IMR-90 (cell line): ENCODE data around the gene RERE. TPM values are rescaled to one million over a fixed set of nuclear protein-coding genes. Genes with fewer than 3 reads are reported as not detected.

Experiments used
- ATAC-seq: fragments of 200-7000 bp; cut with Tn5 transposase; 2 replicates; pipeline ENCODE4 v1.9.1; 2020; ENCODE audit warnings: low read depth, mild to moderate bottlenecking, moderate library complexity
- BruUV-seq: library from RNA; stranded (reverse); fragments of 400-500 nt; replicated peaks from 2 replicates; lab custom pipeline; 2021; lab: Mats Ljungman, UMichigan
- CTCF ChIA-PET: fragments of 300-600 bp; formaldehyde crosslinking; extraction: SDS; loops from one replicate; lab custom pipeline; 2021; ENCODE audit warnings: antibody characterized with exemption; lab: Yijun Ruan, JAX
- POLR2A ChIA-PET: fragments of 300-600 bp; sonication (Branson Sonifier 250); formaldehyde crosslinking; loops from one replicate; lab custom pipeline; 2022; ENCODE audit warnings: antibody characterized with exemption; ENCODE audit not compliant: unreplicated experiment; lab: Charles Lee
- DNase-seq: peaks from one replicate; pipeline ENCODE4 v3.0.0; 2013
- H2AFZ ChIP-seq: replicated peaks from 2 replicates; pipeline ENCODE3; 2013; ENCODE audit warnings: low read length, mild to moderate bottlenecking; ENCODE audit not compliant: poor library complexity
- H2AK5ac ChIP-seq: 2 replicates; pipeline ENCODE4 v1.6.1; 2013; ENCODE audit warnings: low read depth, low read length, inconsistent platforms
- H2AK9ac ChIP-seq: replicated peaks from 2 replicates; pipeline ENCODE3; 2013; ENCODE audit warnings: mild to moderate bottlenecking, low read depth, low read length, moderate library complexity; ENCODE audit not compliant: poor library complexity
- H2BK120ac ChIP-seq: 2 replicates; pipeline ENCODE4 v1.6.1; 2013; ENCODE audit warnings: low read depth, low read length, inconsistent platforms
- H2BK15ac ChIP-seq: 3 replicates; pipeline ENCODE4 v1.6.1; 2013; ENCODE audit warnings: low read depth, low read length, inconsistent platforms
- H2BK20ac ChIP-seq: 2 replicates; pipeline ENCODE4 v1.6.1; 2013; ENCODE audit warnings: low read depth, mild to moderate bottlenecking, inconsistent platforms, low read length, moderate library complexity
- H2BK5ac ChIP-seq: 2 replicates; pipeline ENCODE4 v1.6.1; 2013; ENCODE audit warnings: mild to moderate bottlenecking, low read depth, low read length, inconsistent platforms; ENCODE audit not compliant: poor library complexity, severe bottlenecking
- H3K14ac ChIP-seq: replicated peaks from 2 replicates; pipeline ENCODE4 v1.6.1; 2013; ENCODE audit warnings: low read depth, low read length, inconsistent platforms
- H3K18ac ChIP-seq: 2 replicates; pipeline ENCODE4 v1.6.1; 2013; ENCODE audit warnings: low read depth, low read length, control low read depth
- H3K23ac ChIP-seq: 2 replicates; pipeline ENCODE4 v1.6.1; 2013; ENCODE audit warnings: low read depth, low read length, inconsistent platforms
- H3K27ac ChIP-seq: 2 replicates; pipeline ENCODE4 v1.5.1; 2013; ENCODE audit warnings: mild to moderate bottlenecking, control low read depth, low read length; ENCODE audit not compliant: insufficient read depth
- H3K27me3 ChIP-seq: 2 replicates; pipeline ENCODE4 v1.6.1; 2013; ENCODE audit warnings: low read length; ENCODE audit not compliant: control insufficient read depth, insufficient read depth
- H3K36me3 ChIP-seq: 2 replicates; pipeline ENCODE4 v1.6.1; 2013; ENCODE audit warnings: low read length, mixed read lengths; ENCODE audit not compliant: control insufficient read depth, insufficient read depth
- H3K4ac ChIP-seq: 2 replicates; pipeline ENCODE4 v1.6.1; 2013; ENCODE audit warnings: low read depth, low read length, inconsistent platforms
- H3K4me1 ChIP-seq: 2 replicates; pipeline ENCODE4 v1.6.1; 2013; ENCODE audit warnings: low read length, mixed read lengths; ENCODE audit not compliant: control insufficient read depth, insufficient read depth
- H3K4me2 ChIP-seq: 2 replicates; pipeline ENCODE4 v1.6.1; 2013; ENCODE audit warnings: low read depth, mild to moderate bottlenecking, control low read depth, low read length, moderate library complexity
- H3K4me3 ChIP-seq: 2 replicates; pipeline ENCODE4 v1.5.1; 2013; ENCODE audit warnings: low read depth, mild to moderate bottlenecking, control low read depth, low read length, moderate library complexity; ENCODE audit not compliant: insufficient read depth
- H3K56ac ChIP-seq: 2 replicates; pipeline ENCODE4 v1.6.1; 2013; ENCODE audit warnings: low read length, inconsistent platforms; ENCODE audit not compliant: insufficient read depth; ENCODE audit errors: extremely low read depth
- H3K79me1 ChIP-seq, 2 experiments: 2 replicates each; pipeline ENCODE4 v1.6.1; 2013; ENCODE audit warnings: low read length in 2 of 2, inconsistent platforms in 1 of 2, low read depth in 1 of 2
- H3K9ac ChIP-seq: 2 replicates; pipeline ENCODE4 v1.6.1; 2013; ENCODE audit warnings: low read depth, low read length, control low read depth
- H3K9me1 ChIP-seq: 2 replicates; pipeline ENCODE4 v1.6.1; 2013; ENCODE audit warnings: low read length, inconsistent platforms; ENCODE audit not compliant: insufficient read depth
- H3K9me3 ChIP-seq: 2 replicates; pipeline ENCODE4 v1.6.1; 2013; ENCODE audit warnings: low read length; ENCODE audit not compliant: control insufficient read depth, insufficient read depth
- H4K20me1 ChIP-seq: 2 replicates; pipeline ENCODE4 v1.6.1; 2013; ENCODE audit warnings: low read length, inconsistent platforms; ENCODE audit not compliant: insufficient read depth
- H4K5ac ChIP-seq: 2 replicates; pipeline ENCODE4 v1.6.1; 2013; ENCODE audit warnings: mild to moderate bottlenecking, low read depth, low read length, control low read depth
- H4K8ac ChIP-seq, 2 experiments: 2 replicates each; pipeline ENCODE4 v1.6.1; 2013; ENCODE audit warnings: low read depth in 2 of 2, low read length in 2 of 2, control low read depth in 1 of 2, inconsistent platforms in 1 of 2
- H4K91ac ChIP-seq: 2 replicates; pipeline ENCODE4 v1.6.1; 2013; ENCODE audit warnings: low read depth, low read length, inconsistent platforms; ENCODE audit not compliant: insufficient read depth
- BHLHE40 ChIP-seq: fragments of 150-350 bp; IDR thresholded peaks from 2 replicates; pipeline ENCODE4 v1.6.1; 2016; ENCODE audit warnings: mild to moderate bottlenecking, low read depth, low read length
- CEBPB ChIP-seq: IDR thresholded peaks from 2 replicates; pipeline ENCODE4 v1.6.1; 2012; ENCODE audit warnings: low read depth, low read length, improper control_type of control experiment
- CHD1 ChIP-seq: IDR thresholded peaks from 2 replicates; pipeline ENCODE4 v1.6.1; 2012; ENCODE audit warnings: low read depth, low read length, improper control_type of control experiment
- FOS ChIP-seq: fragments of 150-350 bp; IDR thresholded peaks from 2 replicates; pipeline ENCODE4 v1.6.1; 2016; ENCODE audit warnings: low read depth, low read length
- MAFK ChIP-seq: IDR thresholded peaks from 2 replicates; pipeline ENCODE4 v1.6.1; 2012; ENCODE audit warnings: low read depth, low read length, improper control_type of control experiment
- MAZ ChIP-seq: IDR thresholded peaks from 2 replicates; pipeline ENCODE4 v1.6.1; 2012; ENCODE audit warnings: low read depth, mild to moderate bottlenecking, low read length, improper control_type of control experiment, moderate library complexity, borderline replicate concordance
- MXI1 ChIP-seq: IDR thresholded peaks from 2 replicates; pipeline ENCODE4 v1.6.1; 2012; ENCODE audit warnings: low read depth, mild to moderate bottlenecking, low read length, moderate library complexity, borderline replicate concordance
- NFE2L2 ChIP-seq: fragments of 150-350 bp; IDR thresholded peaks from 2 replicates; pipeline ENCODE4 v1.6.1; 2016; ENCODE audit warnings: low read depth, mild to moderate bottlenecking, low read length
- POLR2A ChIP-seq: IDR thresholded peaks from 2 replicates; pipeline ENCODE4 v1.6.1; 2012; ENCODE audit warnings: mild to moderate bottlenecking, low read depth, low read length
- RAD21 ChIP-seq: IDR thresholded peaks from 2 replicates; pipeline ENCODE4 v1.6.1; 2012; ENCODE audit warnings: low read length, improper control_type of control experiment
- RCOR1 ChIP-seq: IDR thresholded peaks from 2 replicates; pipeline ENCODE4 v1.6.1; 2012; ENCODE audit warnings: mild to moderate bottlenecking, low read length, improper control_type of control experiment; ENCODE audit not compliant: insufficient replicate concordance
- RFX5 ChIP-seq: IDR thresholded peaks from 2 replicates; pipeline ENCODE4 v1.8.0; 2012; ENCODE audit warnings: low read depth, mild to moderate bottlenecking, low read length, moderate library complexity
- SMC3 ChIP-seq: fragments of 150-350 bp; IDR thresholded peaks from 2 replicates; pipeline ENCODE4 v1.6.1; 2016; ENCODE audit warnings: low read depth, mild to moderate bottlenecking, antibody characterized with exemption, low read length, moderate library complexity
- WGBS, 2 experiments: methylation state at CpG; one replicate each; pipeline versions ENCODE4 v1.1.5 to v1.1.7; 2013; ENCODE audit warnings: missing lambda C conversion rate in 2 of 2; ENCODE audit not compliant: insufficient read length in 1 of 2; ENCODE audit errors: extremely low coverage in 2 of 2; 5-methylcytosine and 5-hydroxymethylcytosine counted together
- dilution Hi-C: fragments of 300-500 bp; cut with HindIII; formaldehyde crosslinking; loops from one replicate; pipeline ENCODE4 v1.14.3; 2018; ENCODE audit warnings: low sequenced_read_pairs; ENCODE audit not compliant: unreplicated experiment
- in situ Hi-C: fragments of 300-500 bp; cut with MboI; formaldehyde crosslinking; loops from 3 replicates; pipeline ENCODE4 v1.14.3; 2019; ENCODE audit warnings: low sequenced_read_pairs, inconsistent platforms, mixed read lengths
- intact Hi-C: fragments of 100-400 bp; cut with micrococcal nuclease; formaldehyde crosslinking; loops from 2 replicates; pipeline ENCODE4 v1.10.0; 2022
- polyA plus RNA-seq, 3 experiments: library from polyadenylated mRNA; depleted of rRNA; stranded (reverse); fragments of >200 nt; gene quantifications; 2 replicates each; pipeline ENCODE4 v1.2.3, GENCODE V29; 2012; ENCODE audit warnings: low replicate concordance in 1 of 3
- total RNA-seq: library from RNA; depleted of rRNA; stranded (reverse); fragments of >200 nt; gene quantifications from 2 replicates; pipeline ENCODE4 v1.2.3, GENCODE V29; 2012
- TF ChIP-seq, protein P1 (sequence below): conservative IDR thresholded peaks from 2 replicates; pipeline ENCODE4 v1.5.1; 2012; ENCODE audit warnings: mild to moderate bottlenecking, low read depth, low read length, improper control_type of control experiment
- TF ChIP-seq, protein P2 (sequence below): fragments of 150-350 bp; IDR thresholded peaks from 2 replicates; pipeline ENCODE4 v1.6.1; 2017; ENCODE audit warnings: mild to moderate bottlenecking, antibody characterized with exemption, low read length, low read depth
- TF ChIP-seq, protein P3 (sequence below): fragments of 150-350 bp; IDR thresholded peaks from 2 replicates; pipeline ENCODE4 v1.6.1; 2016; ENCODE audit warnings: low read depth, mild to moderate bottlenecking, low read length, moderate library complexity, borderline replicate concordance

The RERE gene
- total and polyA plus RNA-seq, 2 of the 4 experiments (the other 2 are of a cell fraction) = 11.5 to 25.1 TPM

DNA sequence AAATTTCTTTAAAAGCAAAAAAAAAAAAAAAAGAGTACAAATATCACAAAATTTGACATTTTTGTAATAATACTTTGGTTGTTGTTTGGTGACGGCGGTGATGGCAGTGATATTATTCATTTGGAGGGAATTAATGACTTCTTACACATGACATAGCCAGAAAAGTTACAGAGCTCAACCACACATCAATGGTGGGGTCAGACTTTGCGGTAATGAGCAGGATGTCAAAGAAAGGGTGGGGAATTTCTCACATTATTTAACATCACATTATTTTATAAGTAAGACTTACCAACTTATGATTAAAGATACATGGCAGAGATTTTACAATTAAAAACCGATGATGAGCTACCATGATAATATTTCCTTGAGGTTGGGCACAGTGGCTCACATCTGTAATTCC, 248.2 kb downstream of the RERE start:
- H3K4me2 ChIP-seq = no peak overlapping the region
- in situ Hi-C loops (loop anchor here (10.0 to 25.0 kb wide), 2 partner anchors 276 to 582 kb away; no protein-coding TSS in a partner anchor), dilution Hi-C loops (no loop called here), intact Hi-C loops (no loop called here)
- no peak overlapping the region for H2BK120ac ChIP-seq
- peaks cover 4% of the 10 kb centered on the region; the same call in 1 of the 2 replicates for H4K20me1 ChIP-seq
- no peak overlapping the region for H2BK15ac ChIP-seq
- DNase-seq = no peak
- H3K36me3 ChIP-seq = no peaks in the 10 kb centered on the region
- CTCF ChIA-PET = interaction anchor here (0.6 to 1.2 kb wide), 3 partner anchors 38 to 220 kb away, joined by 3 read pairs; no protein-coding TSS in a partner anchor
- H3K56ac ChIP-seq = no peak overlapping the region
- no peak overlapping the region for H2BK20ac ChIP-seq
- H4K5ac ChIP-seq = no peak overlapping the region
- POLR2A ChIA-PET = interaction anchor here (0.6 kb wide), 1 partner anchor 55 kb away, joined by 8 read pairs; no protein-coding TSS in a partner anchor
- no peak overlapping the region for H3K4me3 ChIP-seq
- no TSS peak for BruUV-seq
- H2AK9ac ChIP-seq = no peak overlapping the region
- no peaks in the 10 kb centered on the region for H3K9me1 ChIP-seq
- peaks cover 6% of the 10 kb centered on the region for H3K4me1 ChIP-seq
- TF ChIP-seq POLR2A (no peak), RCOR1 (no peak), RAD21 (no peak), RFX5 (no peak), CHD1 (no peak), BHLHE40 (no peak), CEBPB (no peak), FOS (no peak), MXI1 (no peak), MAFK (no peak), NFE2L2 (no peak), MAZ (no peak), SMC3 (no peak)
- TF ChIP-seq, protein P1, sequence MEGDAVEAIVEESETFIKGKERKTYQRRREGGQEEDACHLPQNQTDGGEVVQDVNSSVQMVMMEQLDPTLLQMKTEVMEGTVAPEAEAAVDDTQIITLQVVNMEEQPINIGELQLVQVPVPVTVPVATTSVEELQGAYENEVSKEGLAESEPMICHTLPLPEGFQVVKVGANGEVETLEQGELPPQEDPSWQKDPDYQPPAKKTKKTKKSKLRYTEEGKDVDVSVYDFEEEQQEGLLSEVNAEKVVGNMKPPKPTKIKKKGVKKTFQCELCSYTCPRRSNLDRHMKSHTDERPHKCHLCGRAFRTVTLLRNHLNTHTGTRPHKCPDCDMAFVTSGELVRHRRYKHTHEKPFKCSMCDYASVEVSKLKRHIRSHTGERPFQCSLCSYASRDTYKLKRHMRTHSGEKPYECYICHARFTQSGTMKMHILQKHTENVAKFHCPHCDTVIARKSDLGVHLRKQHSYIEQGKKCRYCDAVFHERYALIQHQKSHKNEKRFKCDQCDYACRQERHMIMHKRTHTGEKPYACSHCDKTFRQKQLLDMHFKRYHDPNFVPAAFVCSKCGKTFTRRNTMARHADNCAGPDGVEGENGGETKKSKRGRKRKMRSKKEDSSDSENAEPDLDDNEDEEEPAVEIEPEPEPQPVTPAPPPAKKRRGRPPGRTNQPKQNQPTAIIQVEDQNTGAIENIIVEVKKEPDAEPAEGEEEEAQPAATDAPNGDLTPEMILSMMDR = no peak
- TF ChIP-seq, protein P2, sequence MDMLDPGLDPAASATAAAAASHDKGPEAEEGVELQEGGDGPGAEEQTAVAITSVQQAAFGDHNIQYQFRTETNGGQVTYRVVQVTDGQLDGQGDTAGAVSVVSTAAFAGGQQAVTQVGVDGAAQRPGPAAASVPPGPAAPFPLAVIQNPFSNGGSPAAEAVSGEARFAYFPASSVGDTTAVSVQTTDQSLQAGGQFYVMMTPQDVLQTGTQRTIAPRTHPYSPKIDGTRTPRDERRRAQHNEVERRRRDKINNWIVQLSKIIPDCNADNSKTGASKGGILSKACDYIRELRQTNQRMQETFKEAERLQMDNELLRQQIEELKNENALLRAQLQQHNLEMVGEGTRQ = no peak
- TF ChIP-seq, protein P3, sequence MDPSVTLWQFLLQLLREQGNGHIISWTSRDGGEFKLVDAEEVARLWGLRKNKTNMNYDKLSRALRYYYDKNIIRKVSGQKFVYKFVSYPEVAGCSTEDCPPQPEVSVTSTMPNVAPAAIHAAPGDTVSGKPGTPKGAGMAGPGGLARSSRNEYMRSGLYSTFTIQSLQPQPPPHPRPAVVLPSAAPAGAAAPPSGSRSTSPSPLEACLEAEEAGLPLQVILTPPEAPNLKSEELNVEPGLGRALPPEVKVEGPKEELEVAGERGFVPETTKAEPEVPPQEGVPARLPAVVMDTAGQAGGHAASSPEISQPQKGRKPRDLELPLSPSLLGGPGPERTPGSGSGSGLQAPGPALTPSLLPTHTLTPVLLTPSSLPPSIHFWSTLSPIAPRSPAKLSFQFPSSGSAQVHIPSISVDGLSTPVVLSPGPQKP = no peak
- ATAC-seq = no peak
- no peaks in the 10 kb centered on the region for H3K9me3 ChIP-seq
- H2AFZ ChIP-seq = no peak overlapping the region
- H3K79me1 ChIP-seq = peaks cover 26 to 64% of the 10 kb centered on the region in 2 experiments
- H3K27me3 ChIP-seq = no peaks in the 10 kb centered on the region
- H4K8ac ChIP-seq = no peak overlapping the region
- no peak overlapping the region for H4K91ac ChIP-seq
- no peak overlapping the region for H3K14ac ChIP-seq
- H3K27ac ChIP-seq = no peak overlapping the region
- H2AK5ac ChIP-seq = no peak overlapping the region
- no peak overlapping the region for H3K23ac ChIP-seq
- H2BK5ac ChIP-seq = no peak overlapping the region
- no peak overlapping the region for H3K18ac ChIP-seq
- H3K9ac ChIP-seq = no peak overlapping the region
- H3K4ac ChIP-seq = no peak overlapping the region
- no CpG with 5 or more reads among the region's 4 CpGs for WGBS, 2 experiments
